Pons (tissue), 1 donor: ENCODE data around the gene FEZ2.
"Not testable (repeated sequence)": the region's sequence is repeated elsewhere in the genome, so short reads cannot be mapped to it uniquely, and the experiment has no call there.

Experiments
- DNase-seq: peaks from one replicate; pipeline ENCODE4 v3.0.0-alpha.2; 2016; ENCODE audit warnings: low spot score

Gene FEZ2, protein sequence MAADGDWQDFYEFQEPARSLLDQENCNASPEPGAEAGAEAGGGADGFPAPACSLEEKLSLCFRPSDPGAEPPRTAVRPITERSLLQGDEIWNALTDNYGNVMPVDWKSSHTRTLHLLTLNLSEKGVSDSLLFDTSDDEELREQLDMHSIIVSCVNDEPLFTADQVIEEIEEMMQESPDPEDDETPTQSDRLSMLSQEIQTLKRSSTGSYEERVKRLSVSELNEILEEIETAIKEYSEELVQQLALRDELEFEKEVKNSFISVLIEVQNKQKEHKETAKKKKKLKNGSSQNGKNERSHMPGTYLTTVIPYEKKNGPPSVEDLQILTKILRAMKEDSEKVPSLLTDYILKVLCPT

DNA sequence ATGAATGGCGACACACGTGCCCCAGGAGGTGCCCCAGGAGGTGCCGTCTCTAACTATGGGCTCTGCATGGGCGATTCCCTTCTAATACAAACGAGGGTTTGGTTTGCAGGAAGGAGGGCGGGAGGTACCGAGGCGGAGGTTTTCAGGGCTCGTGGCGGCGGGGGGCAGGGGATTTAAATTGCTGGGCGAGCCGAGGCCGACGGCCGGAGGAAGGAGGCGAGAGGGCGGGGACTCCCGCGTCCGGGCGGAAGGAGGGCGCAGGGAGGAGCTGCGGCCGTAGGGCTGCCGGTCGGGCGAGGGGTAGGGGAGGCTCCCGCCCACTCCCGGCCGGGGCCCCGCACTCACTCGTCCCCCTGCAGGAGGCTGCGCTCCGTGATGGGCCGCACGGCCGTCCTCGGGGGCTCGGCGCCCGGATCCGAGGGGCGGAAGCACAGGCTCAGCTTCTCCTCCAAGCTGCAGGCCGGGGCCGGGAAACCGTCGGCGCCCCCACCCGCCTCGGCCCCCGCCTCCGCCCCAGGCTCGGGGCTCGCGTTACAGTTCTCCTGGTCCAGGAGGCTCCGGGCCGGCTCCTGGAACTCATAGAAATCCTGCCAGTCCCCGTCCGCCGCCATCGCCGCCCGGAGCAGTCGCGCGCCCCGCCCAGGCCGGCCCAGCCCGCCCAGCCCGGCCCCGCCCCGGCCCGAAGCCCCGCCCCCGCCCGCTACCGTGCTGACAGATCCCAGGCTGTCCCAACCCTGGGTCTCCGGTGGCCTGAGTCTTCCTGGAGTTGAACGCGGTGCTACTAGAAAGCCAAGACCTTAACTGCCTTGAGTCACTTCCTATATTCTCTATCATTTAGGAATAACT lies at the start of gene FEZ2:
FEZ2 (minus strand) TSS at position 637 of the 846 bp plus-strand sequence; CDS start at position 611, 26 bp downstream.
- DNase-seq = peak; percentile 52

DNA sequence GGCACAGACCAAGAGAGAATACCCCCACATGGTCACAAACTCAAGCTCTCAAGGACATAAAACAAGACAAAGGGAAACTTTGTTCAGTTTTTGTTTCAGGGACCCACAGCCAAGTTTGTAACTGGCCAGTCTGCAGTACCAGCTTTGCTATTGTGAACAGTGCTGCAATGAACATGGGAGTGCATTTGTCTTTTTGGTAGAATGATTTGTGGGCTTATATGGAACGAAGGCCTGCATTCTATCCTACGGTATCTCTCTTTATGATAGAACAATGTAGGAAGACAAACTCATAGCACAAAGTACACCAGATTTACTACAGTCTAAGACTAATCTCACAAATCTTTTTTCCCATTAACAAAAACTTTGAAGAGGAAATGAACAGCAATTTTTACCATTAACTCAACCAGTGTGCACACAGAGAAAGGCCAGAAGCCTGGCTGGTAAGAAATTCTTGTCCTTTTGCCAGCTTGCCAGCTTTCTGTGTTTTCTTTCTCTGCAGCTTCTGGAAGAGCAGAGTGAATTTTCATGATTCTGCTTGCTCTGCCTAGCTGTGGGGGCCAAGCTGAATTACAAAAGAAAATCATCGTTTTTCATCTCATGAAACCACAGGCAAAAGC lies 37.1 kb upstream of the FEZ2 start:
- no peak for DNase-seq

DNA sequence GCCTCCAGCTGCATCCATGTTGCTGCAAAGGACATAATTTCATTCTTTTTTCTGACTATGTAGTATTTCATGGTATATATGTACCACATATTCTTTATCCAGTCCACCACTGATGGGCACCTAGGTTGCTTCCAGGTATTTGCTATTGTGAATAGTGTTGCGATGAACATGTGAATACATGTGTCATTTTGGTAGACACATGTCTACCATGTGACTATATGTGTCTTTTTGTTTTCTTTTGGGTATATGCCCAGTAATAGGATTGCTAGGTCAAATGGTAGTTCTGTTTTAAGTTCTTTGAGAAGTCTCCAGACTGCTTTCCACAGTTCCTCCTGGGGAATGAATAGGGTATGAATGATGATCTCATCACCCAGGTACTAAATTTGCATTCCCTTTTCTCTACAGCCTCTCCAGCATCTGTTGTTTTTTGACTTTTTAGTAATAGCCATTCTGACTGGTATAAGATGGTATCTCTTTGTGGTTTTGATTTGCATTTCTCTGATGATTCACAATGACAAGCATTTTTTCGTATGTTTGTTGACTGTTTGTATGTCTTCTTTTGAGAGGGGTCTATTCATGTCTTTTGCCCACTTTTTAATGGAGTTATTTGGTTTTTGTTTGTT lies 35.6 kb upstream of the FEZ2 start:
- no peak for DNase-seq

DNA sequence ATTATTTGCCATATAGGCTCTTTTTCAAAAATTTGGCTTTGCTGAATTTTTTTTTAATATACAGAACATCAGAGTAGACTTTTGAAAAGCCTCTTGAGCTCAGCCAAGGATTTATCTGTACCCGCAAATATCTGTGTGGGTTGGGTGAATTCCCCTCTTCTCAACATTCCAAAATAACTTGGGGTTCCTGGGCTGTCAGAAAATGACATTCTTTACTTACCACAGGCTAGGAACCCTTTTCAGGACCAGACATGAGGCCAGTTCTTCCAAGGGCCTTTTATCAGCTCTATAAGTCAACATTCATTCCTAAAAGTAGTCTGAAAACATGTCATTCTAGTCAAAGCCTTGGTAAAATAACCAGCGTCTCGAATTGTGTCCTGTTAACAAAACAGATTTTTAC lies 28.8 kb upstream of the FEZ2 start:
- no peak for DNase-seq

DNA sequence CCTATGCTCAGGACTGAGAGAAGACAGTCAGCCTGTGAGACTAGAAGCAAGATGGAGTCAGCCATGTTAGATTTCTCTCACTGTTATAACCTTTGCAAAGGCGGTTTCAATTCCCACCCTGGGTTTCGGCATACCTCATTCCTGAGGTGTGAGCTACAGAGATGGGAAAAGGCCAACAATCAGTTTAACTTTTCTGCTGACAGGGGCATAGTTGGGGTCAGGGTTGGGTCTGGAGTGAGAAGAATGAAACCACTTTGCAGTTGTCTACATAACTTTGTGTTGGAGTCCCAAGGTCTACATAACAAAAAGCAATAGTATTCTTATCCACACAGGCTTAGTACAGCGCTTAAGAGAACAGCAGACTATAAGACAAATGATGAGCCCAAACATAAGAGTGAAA lies 28.1 kb upstream of the FEZ2 start:
- DNase-seq = no peak

DNA sequence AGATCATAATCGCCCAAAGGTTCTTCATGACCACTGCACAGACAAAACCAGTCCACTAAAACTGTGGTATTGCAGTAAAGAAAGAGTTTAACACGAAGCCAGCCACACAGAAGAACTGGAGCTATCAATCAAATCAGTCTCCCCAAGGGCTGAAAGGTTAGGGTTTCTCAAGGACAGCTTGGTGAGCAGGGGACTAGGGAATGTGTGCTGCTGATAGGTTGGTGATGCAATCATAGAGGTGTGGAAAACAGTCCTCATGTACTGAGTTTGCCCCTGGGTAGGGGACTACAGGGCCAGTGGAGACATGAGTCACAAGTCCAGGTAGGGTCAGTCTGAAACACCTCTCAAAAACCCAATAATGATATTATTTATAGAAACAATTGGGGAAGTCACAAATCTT lies 27.3 kb upstream of the FEZ2 start:
- no peak for DNase-seq

DNA sequence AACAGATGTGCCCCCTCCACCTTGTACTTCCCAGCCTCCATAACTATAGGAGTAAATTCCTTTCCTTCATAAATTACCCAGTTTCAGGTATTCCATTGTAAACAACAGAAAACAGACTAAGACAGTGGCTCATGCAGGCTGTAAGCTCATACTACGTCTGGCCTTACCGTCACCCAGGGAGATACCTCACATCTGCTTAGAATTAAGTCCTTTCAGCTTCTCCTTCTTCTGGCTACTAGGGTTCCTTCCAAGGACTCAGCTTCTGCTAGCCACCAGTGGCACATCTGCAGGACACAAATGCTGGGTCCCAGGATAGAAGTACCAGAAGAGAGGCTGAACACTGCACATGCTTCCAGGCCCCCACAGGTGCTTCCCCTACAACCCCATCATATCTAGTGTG lies 22.4 kb upstream of the FEZ2 start:
- no peak for DNase-seq

DNA sequence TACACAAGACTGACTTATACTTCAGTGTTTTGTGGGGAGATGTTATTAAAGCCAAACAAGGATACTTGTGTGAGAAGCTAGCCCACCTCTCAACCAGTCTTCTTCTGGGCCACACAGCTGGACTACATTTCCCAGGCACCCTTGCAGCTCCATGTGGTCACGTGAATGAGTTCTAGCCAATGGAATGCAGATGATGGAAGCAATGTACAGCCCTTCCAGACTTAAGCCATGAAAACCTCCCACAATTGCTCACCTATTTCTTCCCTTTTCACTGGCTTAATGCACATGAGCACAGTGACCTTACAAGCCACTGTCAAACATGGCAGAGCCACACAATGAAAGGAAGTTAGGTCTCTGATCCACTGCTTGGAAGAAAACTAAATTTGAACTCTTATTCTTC lies 20.4 kb upstream of the FEZ2 start:
- DNase-seq = peak; percentile 40

DNA sequence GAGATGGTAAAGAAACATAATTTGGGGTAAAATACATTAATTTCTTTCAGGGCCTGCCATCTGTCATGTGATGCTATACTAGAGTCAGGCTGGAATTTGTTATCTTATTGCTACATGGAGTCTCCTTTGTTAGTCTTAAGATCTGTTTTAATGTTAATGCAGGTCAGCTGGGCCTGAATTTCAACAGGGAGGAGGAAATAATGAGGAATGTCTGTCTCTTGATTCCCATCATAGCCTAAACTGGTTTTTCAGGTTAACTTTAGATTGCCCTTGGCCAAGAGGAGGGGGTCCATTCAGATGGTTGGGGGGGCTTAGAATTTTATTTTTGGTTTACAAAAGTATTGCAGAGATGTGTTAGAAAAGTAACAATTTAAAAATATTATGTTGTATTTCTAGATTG lies 19.0 kb upstream of the FEZ2 start:
- DNase-seq = no peak

DNA sequence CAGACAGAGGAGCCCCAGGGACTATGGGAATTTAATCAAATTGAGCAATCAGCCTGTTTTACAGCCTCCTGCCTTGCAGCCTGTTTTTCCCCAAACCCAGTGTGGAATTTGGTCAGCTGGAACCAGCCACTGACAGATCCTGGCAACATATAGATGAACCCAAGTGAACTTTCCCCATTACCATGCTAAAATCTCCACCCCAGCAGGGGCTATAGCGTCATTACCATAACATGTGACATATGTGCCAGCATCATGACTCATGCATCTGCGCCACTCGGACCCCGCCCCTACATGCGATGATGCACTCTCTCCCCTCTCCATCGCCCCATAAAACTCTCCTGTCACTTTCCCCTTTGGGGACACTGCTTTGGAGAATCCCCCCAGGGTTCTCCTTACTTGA lies 17.3 kb upstream of the FEZ2 start:
- no peak for DNase-seq

DNA sequence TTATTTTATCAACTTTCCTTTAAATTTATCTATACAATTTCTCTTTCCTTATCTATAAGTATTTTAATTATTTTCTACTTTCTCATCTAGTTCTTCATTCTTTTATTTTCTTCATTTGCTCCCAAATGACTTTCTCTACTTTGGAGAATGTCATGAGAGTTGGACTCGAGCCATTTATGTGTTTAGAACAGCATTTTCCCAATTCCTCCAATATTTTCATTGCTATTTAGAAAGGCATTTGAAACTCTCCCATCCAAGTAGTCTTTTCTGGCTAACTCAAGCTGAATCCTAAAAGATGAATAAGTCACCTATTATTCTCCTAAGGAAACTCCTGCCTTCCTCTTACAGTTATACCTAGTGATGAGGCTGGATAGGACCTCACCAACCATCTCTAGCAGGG lies 15.8 kb upstream of the FEZ2 start:
- no peak for DNase-seq

DNA sequence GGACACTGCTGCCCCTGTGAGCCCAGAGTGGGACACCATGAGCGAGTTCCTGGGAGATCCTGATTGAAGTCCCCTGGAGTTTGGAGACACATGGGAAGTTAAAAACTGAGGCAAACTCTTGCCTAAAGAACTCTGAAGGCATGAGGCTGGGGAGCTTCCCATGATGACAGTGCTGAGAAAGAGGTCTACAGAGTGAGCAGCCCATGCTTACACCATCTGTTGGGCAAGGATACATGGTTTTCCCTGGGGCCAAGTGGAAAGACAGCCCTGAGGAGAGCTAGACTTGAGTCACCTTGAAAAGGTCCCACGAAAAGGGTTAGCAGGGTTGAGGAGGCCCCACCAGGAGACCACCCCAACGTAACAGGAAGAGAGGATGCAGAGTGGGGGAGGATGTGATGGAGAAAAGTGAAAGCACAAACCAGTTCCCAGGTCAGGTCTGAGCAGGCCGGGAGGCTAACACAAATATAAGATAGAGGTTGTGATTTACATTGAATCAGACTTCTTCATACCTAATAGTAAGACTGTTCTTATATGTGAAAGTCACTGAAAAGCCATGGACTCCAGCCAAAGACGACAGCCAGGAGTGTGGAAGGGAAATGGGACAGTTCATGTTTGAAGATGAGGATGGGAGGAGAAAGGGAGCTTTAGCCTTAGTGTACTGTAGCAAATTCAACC lies 13.5 kb upstream of the FEZ2 start:
- no peak for DNase-seq

DNA sequence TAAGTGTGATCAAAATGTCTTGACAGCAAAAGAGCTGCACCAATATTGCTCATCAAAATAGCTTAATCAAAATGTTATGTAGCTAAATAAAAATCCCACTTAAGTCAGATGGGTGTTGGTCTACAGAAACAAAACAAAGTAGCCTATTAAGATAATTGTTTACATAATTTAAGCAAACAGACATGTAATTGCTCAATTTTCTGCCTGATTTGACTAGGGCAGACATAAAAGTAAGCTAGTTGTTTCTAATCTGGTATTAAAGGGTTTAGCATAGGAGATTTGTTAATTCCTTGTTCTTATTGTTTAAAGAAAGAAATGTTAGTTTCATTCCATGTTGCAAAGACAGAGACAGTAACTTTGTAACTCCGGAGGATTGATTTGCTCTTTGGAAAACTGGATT lies 11.5 kb upstream of the FEZ2 start:
- no peak for DNase-seq

DNA sequence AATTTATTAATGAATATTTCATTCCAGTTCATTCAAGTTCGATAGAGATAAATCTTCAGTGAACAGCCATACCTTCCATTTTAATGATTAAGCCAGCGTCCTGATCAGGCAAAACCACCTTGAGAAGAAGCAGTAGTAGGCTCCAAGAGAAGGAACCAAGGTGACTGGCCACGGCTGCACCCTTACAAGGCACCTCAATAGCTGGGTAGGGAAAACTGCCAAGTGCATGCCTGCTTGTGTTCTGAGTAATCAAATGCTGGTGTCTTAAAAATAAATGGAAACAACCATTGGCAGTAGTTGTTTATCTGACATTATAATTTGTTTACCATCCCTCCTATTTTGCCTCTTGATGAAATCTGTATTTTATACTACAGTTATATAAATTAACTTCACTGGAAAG lies 10.0 kb upstream of the FEZ2 start:
- DNase-seq = no peak

DNA sequence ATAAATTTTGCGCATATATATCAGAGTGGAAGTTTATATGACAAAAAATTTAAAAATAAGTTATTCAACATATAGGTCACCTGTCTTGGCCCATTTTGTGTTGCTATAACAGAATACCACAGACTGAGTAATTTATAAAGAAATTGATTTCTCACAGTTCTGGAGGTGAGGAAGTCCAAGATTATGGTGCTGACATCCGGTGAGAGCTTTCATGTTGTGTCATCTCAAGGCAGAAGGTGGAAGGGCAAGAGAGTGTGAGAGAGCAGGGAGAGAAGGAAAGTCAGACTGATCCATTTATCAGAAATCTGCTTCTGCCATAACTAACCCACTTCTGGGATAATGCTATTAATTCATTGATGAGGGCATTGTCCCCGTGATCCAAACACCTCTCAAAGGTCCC lies 9.0 kb upstream of the FEZ2 start:
- no peak for DNase-seq

DNA sequence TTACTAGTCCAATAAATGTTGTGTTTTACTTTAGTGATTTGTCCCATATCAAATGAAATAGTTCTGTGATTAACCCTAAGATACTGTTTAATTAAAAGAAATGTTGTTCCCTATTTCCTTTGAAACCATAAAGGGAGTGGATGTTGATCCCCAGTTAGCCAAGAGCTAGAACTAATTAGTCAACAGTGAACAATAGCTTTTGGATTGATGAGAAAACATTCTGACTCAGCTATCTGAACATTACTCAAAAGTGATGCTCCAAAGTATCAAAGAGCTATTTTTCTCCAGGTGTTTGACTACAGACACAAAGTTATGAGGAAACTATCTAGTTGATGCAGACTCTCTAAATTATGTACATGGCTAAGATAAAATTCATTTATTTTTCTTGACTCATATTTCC lies 7.3 kb upstream of the FEZ2 start:
- no peak for DNase-seq

DNA sequence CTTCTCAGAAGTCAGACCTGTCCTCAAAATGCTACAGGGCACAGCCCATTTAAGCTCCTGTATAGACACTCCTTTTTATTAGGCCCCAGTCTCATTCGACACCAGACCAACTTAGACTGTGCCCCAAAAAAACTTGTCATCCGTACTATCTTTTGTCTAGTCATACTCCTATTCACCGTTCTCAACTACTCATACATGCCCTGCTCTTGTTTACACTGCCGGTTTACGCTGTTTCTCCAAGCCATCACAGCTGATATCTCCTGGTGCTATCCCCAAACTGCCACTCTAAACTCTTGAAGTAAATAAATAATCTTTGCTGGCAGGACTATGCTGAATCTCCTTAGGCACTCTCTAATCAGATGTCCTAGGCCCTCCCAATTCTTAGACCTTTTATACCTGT lies 5.7 kb upstream of the FEZ2 start:
- not testable (repeated sequence) for DNase-seq

DNA sequence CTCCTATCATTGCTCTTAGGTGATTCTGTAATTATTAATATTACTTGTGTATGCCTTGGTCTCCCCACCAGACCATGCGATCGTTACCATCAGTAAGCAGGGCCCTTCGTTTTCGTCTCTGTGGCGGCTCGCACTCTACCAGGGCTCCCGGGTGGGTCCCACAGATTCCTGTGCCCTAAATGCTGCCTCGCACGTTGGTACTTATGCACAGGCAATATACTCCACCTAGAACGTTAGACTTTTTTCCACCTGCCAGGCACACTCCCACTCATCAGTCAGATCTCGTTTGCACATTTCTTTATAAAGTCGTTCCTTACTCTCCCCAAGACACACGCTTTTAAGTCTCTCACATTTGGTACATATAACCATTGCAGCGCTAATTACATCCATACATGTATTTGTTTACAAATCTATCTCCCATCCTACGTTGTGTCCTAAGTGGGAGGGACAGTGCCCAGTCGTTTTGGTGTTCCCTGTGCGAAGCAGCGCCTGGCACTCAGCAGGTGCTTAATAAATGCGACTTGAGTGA lies 901 bp downstream of the FEZ2 start:
- no peak for DNase-seq

DNA sequence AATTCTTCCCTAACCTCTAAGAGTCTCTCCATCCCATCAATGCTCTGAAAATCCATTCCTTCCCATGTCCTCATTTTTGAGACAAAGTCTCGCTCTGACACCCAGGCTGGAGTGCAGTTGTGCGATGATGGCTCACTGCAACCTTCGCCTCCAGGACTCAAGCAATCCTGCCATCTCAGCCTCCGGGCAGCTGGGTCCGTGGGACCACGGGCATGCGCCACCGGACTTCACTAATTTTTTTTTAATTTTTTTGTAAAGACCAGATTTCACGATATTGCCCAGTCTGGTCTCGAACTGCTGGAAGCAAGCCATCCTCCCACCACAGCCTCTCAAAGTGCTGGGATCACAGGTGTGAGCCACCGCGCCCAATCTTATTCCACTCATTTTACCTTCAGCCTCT lies 1.6 kb downstream of the FEZ2 start:
- no peak for DNase-seq

DNA sequence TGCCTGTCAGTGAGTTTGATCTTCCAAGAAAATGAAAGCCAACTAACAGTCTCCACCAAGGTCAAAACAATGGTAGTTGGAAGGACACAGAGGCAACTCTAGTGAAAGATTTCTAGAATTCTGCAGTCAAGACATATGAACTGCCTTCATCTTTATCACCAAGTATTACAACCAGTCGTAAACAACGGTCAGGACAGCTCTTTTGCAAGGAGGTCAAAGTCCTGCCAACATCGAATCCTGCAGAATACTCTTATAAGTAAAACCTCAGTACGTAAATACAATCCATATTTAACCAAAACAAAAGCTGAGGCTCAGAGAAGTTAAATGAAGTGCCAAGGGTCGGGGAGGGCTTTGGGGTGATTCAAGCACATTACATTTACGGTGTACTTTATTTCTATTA lies 3.1 kb downstream of the FEZ2 start:
- DNase-seq = no peak

DNA sequence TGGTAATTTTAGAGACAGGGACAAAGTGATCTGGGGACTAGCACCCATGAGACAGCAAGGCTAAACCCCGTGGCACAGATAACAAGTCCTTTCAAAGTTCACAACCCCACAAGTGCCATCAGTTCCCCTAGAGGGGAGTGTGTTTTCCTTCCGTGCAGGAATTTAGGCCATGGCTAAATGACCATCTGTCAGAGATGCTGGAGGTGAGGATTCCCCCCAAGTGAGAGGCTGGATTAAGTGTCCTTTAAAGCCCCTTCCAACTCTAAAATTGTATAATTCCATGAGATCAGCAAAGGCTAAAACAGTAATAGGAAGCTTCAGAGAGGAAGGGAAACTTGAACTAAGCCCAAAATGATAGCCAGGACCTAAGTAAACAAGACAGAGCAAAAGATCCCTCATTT lies 8.7 kb downstream of the FEZ2 start:
- DNase-seq = peak; percentile 83

DNA sequence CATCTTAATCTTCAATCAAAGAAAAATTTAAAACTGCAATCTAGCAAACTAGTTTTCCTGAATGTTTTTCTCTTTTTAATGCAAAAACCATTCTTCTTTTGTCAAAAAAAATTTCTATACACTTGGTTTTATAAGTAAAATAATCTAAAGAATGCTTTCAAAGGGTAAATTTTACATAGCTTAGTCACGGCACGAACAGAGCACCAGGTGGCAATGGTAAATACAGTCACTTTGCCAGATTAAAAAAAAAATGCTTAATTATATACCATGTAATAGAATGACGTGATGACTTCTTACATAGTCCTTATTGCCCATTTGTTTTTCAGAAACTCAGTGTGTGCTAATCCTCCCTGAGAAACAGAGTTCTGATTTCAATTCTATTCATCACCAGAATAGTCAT lies 10.4 kb downstream of the FEZ2 start:
- no peak for DNase-seq
